Trophoblast cell (in vitro differentiated cells and primary cell): Measurements from ENCODE around the gene RHOD.
A peak's percentile ranks its signal among the peaks of the same experiment; 100 is the strongest.

ENCODE experiments used
- DNase-seq, 2 donors: peaks; one replicate each; pipeline ENCODE4 v3.0.0-alpha.2; 2016
- H2AFZ ChIP-seq: 2 replicates; pipeline ENCODE4 v1.6.1; 2013; ENCODE audit warnings: low read length, moderate library complexity, mild to moderate bottlenecking; ENCODE audit not compliant: insufficient read depth, poor library complexity
- H2AK5ac ChIP-seq: 2 replicates; pipeline ENCODE4 v1.6.1; 2013; ENCODE audit warnings: mild to moderate bottlenecking, low read length
- H2BK120ac ChIP-seq: 2 replicates; pipeline ENCODE4 v1.6.1; 2013; ENCODE audit warnings: low read length, mild to moderate bottlenecking, moderate library complexity; ENCODE audit not compliant: insufficient read depth, poor library complexity
- H2BK12ac ChIP-seq: 2 replicates; pipeline ENCODE4 v1.6.1; 2013; ENCODE audit warnings: mild to moderate bottlenecking, low read length, moderate library complexity
- H2BK5ac ChIP-seq: 2 replicates; pipeline ENCODE4 v1.6.1; 2013; ENCODE audit warnings: low read length, low read depth, moderate library complexity, mild to moderate bottlenecking; ENCODE audit not compliant: poor library complexity
- H3K14ac ChIP-seq: 2 replicates; pipeline ENCODE4 v1.6.1; 2013; ENCODE audit warnings: mild to moderate bottlenecking, low read length
- H3K18ac ChIP-seq: 2 replicates; pipeline ENCODE4 v1.6.1; 2013; ENCODE audit warnings: mild to moderate bottlenecking, low read length
- H3K23ac ChIP-seq: 2 replicates; pipeline ENCODE4 v1.6.1; 2013; ENCODE audit warnings: low read length
- H3K27ac ChIP-seq: 2 replicates; pipeline ENCODE4 v1.5.1; 2013; ENCODE audit warnings: low read depth, mild to moderate bottlenecking, inconsistent platforms, low read length, moderate library complexity
- H3K27me3 ChIP-seq: 2 replicates; pipeline ENCODE4 v1.6.1; 2013; ENCODE audit warnings: inconsistent platforms, mild to moderate bottlenecking, low read length, moderate library complexity; ENCODE audit not compliant: insufficient read depth
- H3K36me3 ChIP-seq, 2 experiments: 1 replicate in 1 of 2; 2 replicates in 1 of 2; pipeline ENCODE4 v1.6.1; 2013; ENCODE audit warnings: low read length in 2 of 2, mild to moderate bottlenecking in 2 of 2, moderate library complexity in 1 of 2; ENCODE audit not compliant: insufficient read depth in 2 of 2, control insufficient read depth in 1 of 2
- H3K4ac ChIP-seq: 2 replicates; pipeline ENCODE4 v1.6.1; 2013; ENCODE audit warnings: low read depth, mild to moderate bottlenecking, low read length, moderate library complexity
- H3K4me1 ChIP-seq, 2 experiments: 1 replicate in 1 of 2; 2 replicates in 1 of 2; pipeline ENCODE4 v1.6.1; 2013; ENCODE audit warnings: low read length in 2 of 2, mild to moderate bottlenecking in 2 of 2, moderate library complexity in 1 of 2; ENCODE audit not compliant: insufficient read depth in 2 of 2, control insufficient read depth in 1 of 2
- H3K4me2 ChIP-seq: 2 replicates; pipeline ENCODE4 v1.6.1; 2013; ENCODE audit warnings: inconsistent platforms, mild to moderate bottlenecking, low read length, moderate library complexity
- H3K4me3 ChIP-seq: 2 replicates; pipeline ENCODE4 v1.5.1; 2013; ENCODE audit warnings: mild to moderate bottlenecking, low read depth, low read length, inconsistent platforms
- H3K79me1 ChIP-seq: one replicate; pipeline ENCODE4 v1.6.1; 2013; ENCODE audit warnings: low read length
- H3K79me2 ChIP-seq: 2 replicates; pipeline ENCODE4 v1.6.1; 2013; ENCODE audit warnings: low read length, mild to moderate bottlenecking; ENCODE audit not compliant: control insufficient read depth, insufficient read depth, poor library complexity
- H3K9ac ChIP-seq: 2 replicates; pipeline ENCODE4 v1.6.1; 2013; ENCODE audit warnings: mild to moderate bottlenecking, low read length
- H3K9me3 ChIP-seq: 2 replicates; pipeline ENCODE4 v1.6.1; 2013; ENCODE audit warnings: low read depth, mild to moderate bottlenecking, control low read depth, inconsistent platforms, low read length; ENCODE audit not compliant: insufficient read depth
- H4K12ac ChIP-seq: 2 replicates; pipeline ENCODE4 v1.6.1; 2013; ENCODE audit warnings: low read depth, mild to moderate bottlenecking, low read length, moderate library complexity
- H4K8ac ChIP-seq: 2 replicates; pipeline ENCODE4 v1.6.1; 2013; ENCODE audit warnings: low read depth, mild to moderate bottlenecking, low read length, moderate library complexity
- H4K91ac ChIP-seq: one replicate; pipeline ENCODE4 v1.6.1; 2013; ENCODE audit warnings: low read depth, mild to moderate bottlenecking, low read length, moderate library complexity
- WGBS: extraction: QIAGEN DNeasy Blood & Tissue Kit; methylation state at CpG from one replicate; pipeline ENCODE4 v1.1.7; 2013; ENCODE audit warnings: missing lambda C conversion rate; ENCODE audit not compliant: insufficient read length, insufficient coverage; ENCODE audit errors: extremely low coverage; 5-methylcytosine and 5-hydroxymethylcytosine counted together

RHOD gene

GRCh38 chr11:67082071-67082791 lies 25.6 kb downstream of the RHOD start:
- Histone ChIP-seq H3K9ac (no peak overlapping the region), H3K4me3 (no peak overlapping the region), H4K8ac (no peak overlapping the region), H3K4me1 (peaks cover 6% of the 10 kb centered on the region in 2 experiments), H3K79me2 (no peaks in the 10 kb centered on the region), H3K27me3 (no peaks in the 10 kb centered on the region), H2BK120ac (no peak overlapping the region), H3K23ac (no peak overlapping the region), H2AFZ (peak overlapping the region; percentile 53), H2AK5ac (no peak overlapping the region), H2BK12ac (peak overlapping the region; percentile 26), H3K4me2 (no peak overlapping the region), H4K91ac (peak overlapping the region; percentile 12), H3K18ac (no peak overlapping the region), H3K36me3 (no peaks in the 10 kb centered on the region), H3K14ac (no peak overlapping the region), H4K12ac (no peak overlapping the region), H3K27ac (no peak overlapping the region), H3K79me1 (peaks cover 3% of the 10 kb centered on the region), H3K4ac (no peak overlapping the region), H2BK5ac (no peak overlapping the region), H3K9me3 (no peaks in the 10 kb centered on the region)
- no CpG with 5 or more reads among the region's 20 CpGs for WGBS
- no peak for DNase-seq

- Histone ChIP-seq H2BK5ac (no peak overlapping the region), H3K4ac (no peak overlapping the region), H3K4me3 (no peak overlapping the region), H4K8ac (no peak overlapping the region), H3K4me1 (peaks cover 6% of the 10 kb centered on the region in 2 experiments), H4K91ac (no peak overlapping the region), H2AFZ (no peak overlapping the region), H3K36me3 (no peaks in the 10 kb centered on the region), H2BK120ac (no peak overlapping the region), H3K9ac (no peak overlapping the region), H3K79me2 (no peaks in the 10 kb centered on the region), H3K23ac (no peak overlapping the region), H3K79me1 (peaks cover 3% of the 10 kb centered on the region), H2BK12ac (no peak overlapping the region), H3K14ac (no peak overlapping the region), H3K27ac (no peak overlapping the region), H3K18ac (no peak overlapping the region), H3K9me3 (no peaks in the 10 kb centered on the region), H3K27me3 (no peaks in the 10 kb centered on the region), H2AK5ac (no peak overlapping the region), H3K4me2 (no peak overlapping the region), H4K12ac (no peak overlapping the region)
- no CpG with 5 or more reads among the region's 8 CpGs for WGBS
- no peak for DNase-seq
Measured at GRCh38 chr11:67083786-67084366, 27.2 kb downstream of the RHOD start.

- Histone ChIP-seq H3K79me1 (peaks cover 3% of the 10 kb centered on the region), H3K18ac (no peak overlapping the region), H4K91ac (no peak overlapping the region), H3K79me2 (no peaks in the 10 kb centered on the region), H2AFZ (no peak overlapping the region), H4K8ac (no peak overlapping the region), H3K14ac (no peak overlapping the region), H3K4me1 (peaks cover 6% of the 10 kb centered on the region in 2 experiments), H2BK5ac (no peak overlapping the region), H3K9ac (no peak overlapping the region), H4K12ac (no peak overlapping the region), H3K27ac (no peak overlapping the region), H3K9me3 (no peaks in the 10 kb centered on the region), H3K23ac (no peak overlapping the region), H3K4me2 (no peak overlapping the region), H2BK120ac (no peak overlapping the region), H3K4ac (no peak overlapping the region), H2BK12ac (no peak overlapping the region), H3K27me3 (no peaks in the 10 kb centered on the region), H3K4me3 (no peak overlapping the region), H3K36me3 (no peaks in the 10 kb centered on the region), H2AK5ac (no peak overlapping the region)
- WGBS = 100% methylated on average over 1 of the region's 5 CpGs
- DNase-seq = no peak
Measured at GRCh38 chr11:67085617-67086016, 29.0 kb downstream of the RHOD start.

- no peak overlapping the region for H3K27ac ChIP-seq
- no peak overlapping the region for H3K4ac ChIP-seq
- no CpG with 5 or more reads among the region's 8 CpGs for WGBS
- no peak overlapping the region for H2AFZ ChIP-seq
- no peak overlapping the region for H2BK5ac ChIP-seq
- H3K36me3 ChIP-seq = no peaks in the 10 kb centered on the region
- peak overlapping the region; percentile 46 for H3K4me3 ChIP-seq
- H3K9ac ChIP-seq = no peak overlapping the region
- H2AK5ac ChIP-seq = no peak overlapping the region
- H2BK12ac ChIP-seq = no peak overlapping the region
- H4K91ac ChIP-seq = no peak overlapping the region
- DNase-seq = no peak
- no peak overlapping the region for H4K8ac ChIP-seq
- H3K14ac ChIP-seq = no peak overlapping the region
- no peaks in the 10 kb centered on the region for H3K27me3 ChIP-seq
- H3K79me2 ChIP-seq = no peaks in the 10 kb centered on the region
- H2BK120ac ChIP-seq = no peak overlapping the region
- no peak overlapping the region for H4K12ac ChIP-seq
- no peak overlapping the region for H3K4me2 ChIP-seq
- H3K4me1 ChIP-seq = no peaks in the 10 kb centered on the region
- H3K18ac ChIP-seq = no peak overlapping the region
- no peaks in the 10 kb centered on the region for H3K79me1 ChIP-seq
- no peaks in the 10 kb centered on the region for H3K9me3 ChIP-seq
- no peak overlapping the region for H3K23ac ChIP-seq
Measured at GRCh38 chr11:67090717-67091116, 34.1 kb downstream of the RHOD start.
